ENCODE results near the gene TMEM203.

The TMEM203 gene

DNA sequence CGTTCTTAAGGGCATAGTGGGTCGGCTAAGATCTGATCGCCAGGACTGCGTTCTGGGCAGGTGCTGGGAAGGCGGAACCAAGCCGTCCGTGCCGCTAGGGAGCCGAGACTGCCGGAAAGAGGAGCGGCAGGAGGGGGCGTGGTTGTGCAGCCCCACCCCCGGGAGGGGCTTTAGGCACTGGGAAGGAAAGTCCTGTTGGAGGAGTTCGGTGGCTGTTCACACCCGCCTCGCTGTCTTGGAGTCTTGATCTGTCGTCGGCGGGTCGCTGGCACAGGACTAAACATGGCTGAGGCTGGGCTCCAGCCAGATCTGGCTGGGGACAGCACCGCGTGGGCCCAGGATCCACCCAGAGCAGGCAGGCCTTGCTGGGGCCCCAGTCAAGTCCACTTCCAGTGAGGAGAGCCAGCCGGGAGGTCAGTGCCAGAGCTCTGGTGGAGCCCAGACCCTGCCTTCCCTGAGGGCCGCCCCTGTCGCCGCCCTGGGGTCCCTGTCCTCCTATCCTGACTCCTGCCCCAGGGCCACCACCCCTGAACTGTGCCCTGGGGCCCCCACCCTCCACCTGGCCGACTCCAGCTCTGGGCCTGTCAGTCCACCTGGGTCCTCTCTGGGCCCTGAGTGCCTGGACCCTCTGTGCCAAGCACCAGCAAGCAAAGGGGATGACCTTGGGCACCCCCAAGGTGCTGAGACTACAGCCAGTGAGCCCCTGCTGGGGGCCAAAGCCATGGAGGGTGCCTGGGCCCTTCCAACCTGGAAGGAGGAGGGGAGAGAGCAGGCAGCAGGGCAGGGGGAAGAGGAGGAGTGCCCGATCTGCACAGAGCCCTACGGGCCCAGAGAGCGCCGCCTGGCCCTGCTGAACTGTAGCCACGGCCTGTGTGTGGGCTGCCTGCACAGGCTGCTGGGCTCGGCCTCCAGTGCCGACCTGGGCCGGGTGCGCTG is 12.1 kb upstream of the TMEM203 start:
- no peak for DNase-seq

DNA sequence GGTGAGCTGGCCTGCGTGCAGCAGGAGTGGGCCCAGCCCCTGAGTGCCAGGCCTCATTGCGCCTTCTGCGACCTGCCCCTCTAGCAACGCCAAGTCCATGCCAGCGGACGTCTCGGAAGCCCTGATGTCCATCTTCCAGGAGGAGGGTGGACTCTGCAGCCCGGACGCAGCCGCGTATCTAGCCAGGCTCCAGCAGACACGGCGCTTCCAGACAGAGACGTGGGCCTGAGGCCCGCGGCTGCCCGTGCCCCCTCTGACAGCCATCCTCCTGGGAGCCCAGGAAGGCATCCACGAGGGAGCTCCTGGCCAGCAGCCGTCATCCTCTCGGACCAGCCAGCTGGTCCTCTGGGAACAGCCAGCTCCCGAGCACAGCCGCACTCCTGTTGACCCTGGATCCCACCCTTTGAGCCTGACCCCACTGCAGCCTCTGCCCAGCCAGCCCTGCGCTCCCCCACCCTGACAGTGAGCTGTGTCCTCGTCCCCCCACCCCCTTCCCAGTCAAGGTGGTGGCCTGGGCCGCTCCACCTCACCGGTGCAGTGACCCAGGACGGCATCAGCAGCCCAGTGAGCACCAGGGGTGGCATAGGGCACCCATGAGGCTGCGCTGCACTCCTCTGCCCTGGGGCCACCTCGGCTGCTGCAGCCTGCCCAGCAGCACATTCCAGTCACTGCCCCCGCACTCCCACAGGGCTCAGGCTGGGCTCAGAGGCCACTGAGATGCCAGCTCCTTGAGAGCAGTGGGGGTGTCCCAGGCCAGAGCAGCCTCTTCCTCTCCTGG is 10.9 kb upstream of the TMEM203 start:
- DNase-seq: no peak

DNA sequence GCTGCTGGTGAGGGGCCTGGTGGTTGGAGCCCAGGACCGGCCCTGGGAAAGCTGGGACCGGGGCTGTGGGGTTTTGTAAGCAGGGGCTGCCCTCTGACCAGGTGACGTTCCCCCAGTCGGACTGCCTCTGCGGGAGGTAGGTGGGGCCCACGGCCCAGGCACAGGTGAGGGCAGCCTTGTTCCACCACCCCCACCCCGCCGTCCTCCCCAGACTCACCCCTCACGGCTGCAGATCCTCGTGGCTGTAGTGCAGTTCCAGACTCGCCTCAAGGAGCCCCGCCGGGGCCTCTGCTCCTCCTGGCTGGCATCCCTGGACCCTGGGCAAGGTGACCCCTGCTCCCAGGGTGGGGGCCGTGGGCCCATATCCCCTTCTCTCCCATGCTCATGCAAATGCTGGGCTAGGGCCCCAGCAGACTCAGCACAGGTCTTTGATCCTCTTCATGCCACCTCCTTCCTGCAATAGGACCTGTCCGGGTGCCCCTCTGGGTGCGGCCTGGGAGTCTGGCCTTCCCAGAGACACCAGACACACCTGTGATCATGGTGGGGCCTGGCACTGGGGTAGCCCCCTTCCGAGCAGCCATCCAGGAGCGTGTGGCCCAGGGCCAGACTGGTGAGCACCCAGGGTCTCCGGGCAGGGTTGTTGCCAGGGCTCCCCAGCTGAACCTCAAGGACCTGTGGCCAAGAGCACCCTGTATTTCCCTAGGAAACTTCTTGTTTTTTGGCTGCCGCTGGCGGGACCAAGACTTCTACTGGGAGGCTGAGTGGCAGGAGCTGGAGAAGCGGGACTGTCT is 9.9 kb upstream of the TMEM203 start:
- no peak for DNase-seq

DNA sequence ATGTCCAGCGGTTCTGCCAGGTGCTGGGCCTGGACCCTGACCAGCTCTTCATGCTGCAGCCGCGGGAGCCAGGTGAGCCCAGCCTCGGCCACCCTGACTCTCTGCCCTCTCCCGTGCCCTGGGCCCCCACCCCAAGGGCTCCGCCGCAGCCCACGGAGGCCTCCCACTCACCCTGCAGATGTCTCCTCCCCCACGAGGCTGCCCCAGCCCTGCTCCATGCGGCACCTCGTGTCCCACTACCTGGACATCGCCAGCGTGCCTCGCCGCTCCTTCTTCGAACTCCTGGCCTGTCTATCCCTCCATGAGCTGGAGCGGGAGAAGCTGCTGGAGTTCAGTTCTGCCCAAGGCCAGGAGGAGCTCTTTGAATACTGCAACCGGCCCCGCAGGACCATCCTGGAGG is 9.2 kb upstream of the TMEM203 start:
- DNase-seq: no peak

DNA sequence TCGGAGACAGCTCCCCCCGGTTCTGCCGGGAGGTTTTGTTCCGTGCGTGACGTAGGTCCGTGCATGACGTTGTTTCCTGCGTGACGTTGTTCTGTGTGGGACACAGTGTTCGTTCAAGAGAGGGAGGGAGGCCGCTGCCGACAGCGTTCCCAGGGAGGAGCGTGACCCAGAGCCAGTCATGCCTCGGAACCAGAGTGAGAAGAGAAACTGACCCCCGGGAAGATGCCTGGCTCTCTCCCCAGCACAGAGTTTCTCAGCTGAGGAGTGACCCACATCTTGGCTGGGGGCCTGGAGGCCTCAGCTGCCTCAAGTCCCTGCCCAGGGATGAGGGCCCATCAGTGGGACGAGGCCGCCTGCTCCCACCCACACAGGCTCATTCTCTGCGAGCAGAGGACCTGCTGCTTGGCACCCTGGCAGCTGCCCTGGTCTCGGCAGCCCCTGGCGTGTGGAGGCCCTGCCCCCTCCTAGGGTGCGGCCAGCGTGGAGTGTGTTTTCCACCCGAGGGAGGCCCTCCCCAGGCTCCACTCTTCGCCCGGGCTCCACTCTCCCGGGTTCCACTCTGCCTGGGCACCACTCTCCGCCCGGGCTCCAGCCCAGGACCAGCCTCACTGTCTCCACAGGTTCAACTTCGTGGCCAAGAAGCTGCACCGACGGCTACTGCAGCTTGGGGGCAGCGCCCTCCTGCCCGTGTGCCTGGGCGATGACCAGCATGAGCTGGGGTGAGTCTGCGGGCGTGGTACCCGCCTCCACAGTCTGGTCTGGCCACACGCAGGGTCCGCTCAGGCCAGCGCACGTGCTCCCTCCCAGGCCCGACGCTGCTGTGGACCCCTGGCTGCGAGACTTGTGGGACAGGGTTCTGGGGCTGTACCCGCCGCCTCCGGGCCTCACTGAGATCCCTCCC is 8.0 kb upstream of the TMEM203 start:
- DNase-seq: no peak

DNA sequence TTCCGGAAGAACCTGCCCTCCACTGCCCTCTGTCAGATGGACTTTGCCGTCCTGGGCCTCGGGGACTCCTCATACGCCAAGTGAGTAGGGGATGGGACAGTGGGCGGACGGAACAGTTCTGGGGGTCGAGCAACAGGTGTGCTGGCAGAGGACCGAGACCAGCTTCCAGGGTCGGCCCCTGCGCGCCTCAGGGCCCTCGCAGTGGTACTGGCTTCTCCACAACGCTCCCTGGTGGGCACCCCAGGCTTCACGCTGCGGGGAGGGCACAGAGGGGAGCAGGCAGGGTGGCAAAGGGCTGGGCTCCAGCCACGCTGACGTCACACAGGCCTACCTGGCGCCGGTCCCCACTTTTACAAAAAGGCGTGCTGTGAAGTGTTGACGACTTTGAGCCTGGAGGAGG is 7.1 kb upstream of the TMEM203 start:
- DNase-seq: no peak

DNA sequence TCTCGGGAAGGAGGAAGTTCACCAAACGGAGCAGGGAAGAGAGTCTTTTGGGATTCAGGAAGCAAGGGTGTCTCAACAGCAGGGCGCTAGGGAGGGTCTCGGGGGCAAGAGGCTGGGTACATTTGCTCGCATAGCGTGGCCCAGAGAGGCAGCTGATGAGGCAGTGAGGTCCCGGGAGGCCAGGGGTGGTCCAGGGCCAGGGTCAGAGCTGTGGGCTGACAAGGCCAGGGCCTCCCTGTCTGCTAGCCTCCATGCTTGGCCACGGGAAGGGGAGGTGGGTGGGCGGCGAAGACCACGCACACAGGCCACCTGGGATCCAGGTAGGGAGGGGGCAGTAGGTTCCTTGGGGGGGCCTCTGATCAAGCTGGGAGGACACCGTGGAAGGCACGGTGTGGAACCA is 6.1 kb upstream of the TMEM203 start:
- DNase-seq: no peak

DNA sequence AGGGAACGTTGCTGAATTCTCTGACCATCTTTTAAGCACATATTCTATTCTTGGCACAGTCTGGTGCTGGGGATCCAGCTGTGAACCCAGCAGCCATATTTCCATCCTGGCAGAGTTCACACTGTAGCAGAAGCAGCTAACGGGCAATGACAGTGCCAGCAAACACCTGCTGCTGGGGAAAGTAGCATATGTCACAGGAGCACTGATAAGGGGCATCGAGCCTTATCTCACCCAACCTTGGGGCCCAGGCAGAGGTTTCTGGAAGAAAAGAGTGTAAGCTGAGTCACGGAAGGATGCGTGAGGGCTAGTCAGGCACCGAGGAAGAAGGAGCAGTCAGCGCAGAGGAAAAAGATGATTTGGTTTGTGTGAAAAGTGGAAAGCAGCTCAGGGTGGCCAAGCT is 1.2 kb upstream of the TMEM203 start:
- no peak for DNase-seq

DNA sequence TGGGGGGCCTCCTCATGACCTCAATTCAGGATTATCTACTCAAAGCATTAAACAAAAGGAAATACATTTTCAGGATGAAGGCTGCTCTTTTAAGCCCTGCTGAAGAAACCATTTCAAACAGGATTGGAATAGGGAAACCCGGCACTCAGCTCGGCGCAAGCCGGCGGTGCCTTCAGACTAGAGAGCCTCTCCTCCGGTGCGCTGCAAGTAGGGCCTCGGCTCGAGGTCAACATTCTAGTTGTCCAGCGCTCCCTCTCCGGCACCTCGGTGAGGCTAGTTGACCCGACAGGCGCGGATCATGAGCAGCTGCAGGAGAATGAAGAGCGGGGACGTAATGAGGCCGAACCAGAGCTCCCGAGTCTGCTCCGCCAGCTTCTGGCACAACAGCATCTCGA is 720 bp downstream of the TMEM203 start:
- DNase-seq: no peak

DNA sequence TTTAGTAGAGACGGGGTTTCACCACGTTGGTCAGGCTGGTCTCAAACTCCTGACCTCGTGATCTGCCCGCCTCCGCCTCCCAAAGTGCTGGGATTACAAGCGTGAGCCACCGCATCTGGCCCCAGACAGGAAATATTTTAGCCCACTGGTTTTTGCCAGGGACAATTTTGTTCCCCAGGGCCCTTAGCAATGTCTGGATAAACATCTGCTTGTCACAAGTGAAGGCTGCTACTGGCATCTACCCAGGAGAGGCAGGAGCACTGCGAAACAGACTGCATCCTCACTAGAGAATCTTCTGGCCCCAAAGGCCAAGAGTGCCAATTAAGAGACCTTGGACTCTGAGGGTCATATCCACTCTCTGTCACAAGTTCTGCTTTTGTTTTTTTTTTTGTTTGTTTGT is 2.5 kb downstream of the TMEM203 start:
- DNase-seq: no peak

DNA sequence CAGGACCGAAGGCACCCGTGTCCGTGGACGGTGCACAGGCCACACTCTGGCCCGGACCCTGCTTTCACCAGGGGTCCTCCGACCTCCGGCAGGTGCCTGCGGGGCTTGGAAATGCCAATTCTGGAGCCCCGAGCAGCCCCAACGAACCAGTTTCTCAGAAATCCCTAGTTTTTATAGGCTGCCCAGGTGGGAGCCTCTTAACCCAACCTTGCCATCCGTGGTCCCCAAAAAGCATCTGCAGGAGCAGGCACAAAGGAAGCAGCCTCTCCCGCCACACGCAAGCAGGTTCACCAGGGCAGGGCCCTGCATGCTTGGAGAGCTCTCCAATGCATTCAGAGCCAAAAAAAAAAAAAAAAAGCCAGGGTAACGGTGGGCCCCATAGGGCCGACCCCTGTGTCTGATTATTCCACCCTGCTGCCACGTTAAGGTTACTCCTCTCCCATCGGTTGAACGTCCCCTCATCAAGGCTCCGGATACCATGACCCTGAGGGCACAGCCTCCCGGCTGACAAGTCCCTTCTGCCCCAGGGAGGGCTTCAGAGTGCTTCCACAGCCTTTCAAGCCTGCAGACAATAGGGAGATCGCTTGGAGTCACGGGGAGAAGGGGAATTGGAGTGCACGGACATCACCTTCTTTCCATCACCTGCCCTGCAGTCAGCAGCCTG is 4.1 kb downstream of the TMEM203 start:
- DNase-seq: no peak

DNA sequence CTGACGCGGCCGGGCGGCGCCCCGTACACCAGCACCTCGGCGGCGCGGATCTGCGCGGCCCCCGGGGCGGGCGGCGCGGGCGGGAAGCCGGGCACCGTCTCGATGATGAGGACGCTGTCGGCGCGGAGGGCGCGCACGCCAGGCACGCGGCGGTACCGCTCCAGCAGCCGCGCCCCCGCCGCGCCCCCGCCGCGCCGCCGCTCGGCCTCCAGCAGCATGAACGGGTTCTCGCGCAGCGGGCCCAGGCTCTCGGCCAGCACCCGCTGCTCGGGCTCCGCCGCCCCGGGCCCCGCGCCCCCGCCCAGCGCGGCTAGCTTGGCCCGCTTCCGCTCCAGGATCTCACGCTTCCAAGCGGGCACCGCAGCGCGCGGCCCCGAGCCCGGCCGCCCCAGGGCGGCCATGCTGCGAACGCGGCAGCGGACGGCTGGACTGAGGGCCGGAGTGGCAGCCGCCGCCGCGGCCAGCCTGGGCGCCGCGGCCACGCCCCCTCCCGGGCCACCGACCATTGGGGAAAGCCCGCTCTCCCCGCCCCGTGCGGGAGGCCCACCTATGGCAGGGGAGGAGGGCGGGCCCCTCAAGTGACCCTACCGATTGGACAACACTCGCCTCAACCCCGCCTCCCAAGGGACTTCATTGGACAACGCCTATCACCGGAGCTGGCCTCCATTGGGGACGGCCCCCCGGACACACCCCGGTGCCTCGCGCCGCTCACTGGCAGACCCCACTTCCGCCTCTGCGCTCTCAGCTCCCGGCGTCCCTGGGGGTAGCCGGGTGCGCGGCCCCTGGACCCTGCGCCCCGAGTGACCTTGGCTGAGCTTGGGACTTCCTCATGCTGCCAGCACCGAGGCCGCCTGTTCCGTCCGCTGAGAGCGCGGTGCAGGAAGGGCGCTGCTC is 4.9 kb downstream of the TMEM203 start, which contains the start of gene TPRN:
TPRN (minus strand) TSS at position 431 of the 894 bp plus-strand sequence; CDS start at position 401, 30 bp downstream.
- DNase-seq: peak; percentile 93

DNA sequence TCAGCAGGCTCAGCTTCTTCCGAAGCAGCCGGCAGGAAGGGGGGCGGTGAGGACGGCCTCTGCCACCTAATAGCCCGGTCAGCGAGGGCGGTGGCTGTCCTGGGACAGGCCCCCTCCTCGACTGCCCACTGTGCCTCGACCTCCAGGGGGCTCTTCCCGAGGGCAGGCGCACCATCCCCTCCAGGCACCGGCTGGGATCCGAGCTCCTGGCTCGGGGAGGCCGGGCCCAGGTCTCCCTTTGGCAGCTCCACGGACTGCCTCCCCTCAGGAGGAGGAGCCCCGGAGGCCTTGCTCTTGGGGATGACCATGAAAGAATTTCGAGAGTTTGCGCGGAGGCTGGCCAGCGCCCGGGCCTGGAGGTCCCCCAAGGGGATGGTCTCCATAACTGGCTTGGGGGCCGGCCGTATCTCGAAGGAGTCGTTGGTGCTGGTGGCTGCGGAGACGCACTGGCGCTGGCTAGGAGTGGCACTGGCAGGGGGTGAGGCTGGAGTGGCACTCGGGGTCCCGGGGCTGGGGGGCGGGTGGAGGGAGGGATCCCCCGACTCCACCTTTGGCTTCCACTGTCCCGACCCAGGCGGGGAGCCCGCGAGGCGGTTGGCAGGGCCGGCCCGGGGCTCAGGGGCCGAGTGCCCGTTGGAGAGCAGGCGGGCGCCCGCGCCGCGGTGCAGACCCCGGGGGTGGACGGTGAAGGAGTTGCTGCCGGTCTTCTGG is 5.9 kb downstream of the TMEM203 start:
- DNase-seq: no peak

DNA sequence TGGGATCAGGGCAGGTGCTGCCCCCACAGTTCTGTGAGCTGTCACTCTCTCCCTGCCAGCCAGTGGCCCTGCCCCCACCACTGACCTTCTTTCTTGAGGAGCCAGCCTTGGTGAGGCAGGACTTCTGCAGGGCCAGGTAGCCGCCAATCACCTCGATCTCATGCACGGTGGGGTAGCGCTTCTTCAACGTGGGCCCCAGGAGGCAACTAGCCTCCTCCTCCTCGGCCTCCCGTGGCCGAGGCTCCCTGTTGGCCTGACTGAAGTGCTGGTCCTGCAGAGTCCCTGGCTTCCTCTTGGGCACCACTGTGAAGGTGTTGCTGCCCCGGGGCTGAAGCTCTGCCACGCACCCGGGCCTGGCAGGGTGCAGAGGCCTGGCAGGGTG is 6.6 kb downstream of the TMEM203 start:
- no peak for DNase-seq

DNA sequence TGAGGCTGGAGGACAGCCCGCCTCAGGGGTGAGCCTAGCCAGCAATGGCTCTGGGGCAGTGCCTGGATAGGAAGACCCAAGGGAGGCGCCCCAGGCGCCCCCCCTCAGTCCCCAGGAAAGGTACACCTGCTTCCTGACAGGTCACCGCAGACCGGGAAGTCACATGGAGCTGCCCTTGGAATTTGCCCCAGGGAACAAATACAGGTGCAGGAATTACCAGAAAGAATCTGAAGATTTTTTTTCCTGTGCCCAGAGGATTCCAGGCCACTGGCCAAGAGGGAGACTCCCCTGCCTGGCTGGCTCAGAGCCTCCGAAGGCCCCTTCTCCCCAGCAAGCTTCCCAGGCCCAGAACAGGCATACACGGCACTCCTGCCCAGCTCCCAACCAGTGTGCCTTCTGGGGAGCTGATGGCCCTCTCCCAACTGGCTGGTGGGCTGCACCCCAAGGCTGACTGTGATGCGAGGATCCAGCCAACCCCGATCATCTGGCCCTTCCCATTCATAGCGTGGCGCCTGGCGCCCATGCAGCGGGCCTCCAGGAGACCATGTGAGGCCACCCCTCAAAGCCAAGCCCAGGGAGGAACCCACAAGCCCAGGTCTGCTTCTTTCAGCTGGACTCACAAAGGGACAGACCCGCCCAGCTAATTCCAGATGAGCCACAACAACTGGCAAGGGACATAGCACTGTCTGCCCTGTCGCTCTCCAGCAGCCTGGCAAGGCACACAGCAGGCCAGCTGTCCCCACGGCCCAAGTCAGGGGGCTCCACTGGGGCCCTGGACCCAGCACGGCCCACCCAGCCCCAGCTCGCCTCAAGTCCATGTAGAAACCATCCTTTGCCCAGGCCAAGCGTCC is 7.2 kb downstream of the TMEM203 start:
- no peak for DNase-seq

DNA sequence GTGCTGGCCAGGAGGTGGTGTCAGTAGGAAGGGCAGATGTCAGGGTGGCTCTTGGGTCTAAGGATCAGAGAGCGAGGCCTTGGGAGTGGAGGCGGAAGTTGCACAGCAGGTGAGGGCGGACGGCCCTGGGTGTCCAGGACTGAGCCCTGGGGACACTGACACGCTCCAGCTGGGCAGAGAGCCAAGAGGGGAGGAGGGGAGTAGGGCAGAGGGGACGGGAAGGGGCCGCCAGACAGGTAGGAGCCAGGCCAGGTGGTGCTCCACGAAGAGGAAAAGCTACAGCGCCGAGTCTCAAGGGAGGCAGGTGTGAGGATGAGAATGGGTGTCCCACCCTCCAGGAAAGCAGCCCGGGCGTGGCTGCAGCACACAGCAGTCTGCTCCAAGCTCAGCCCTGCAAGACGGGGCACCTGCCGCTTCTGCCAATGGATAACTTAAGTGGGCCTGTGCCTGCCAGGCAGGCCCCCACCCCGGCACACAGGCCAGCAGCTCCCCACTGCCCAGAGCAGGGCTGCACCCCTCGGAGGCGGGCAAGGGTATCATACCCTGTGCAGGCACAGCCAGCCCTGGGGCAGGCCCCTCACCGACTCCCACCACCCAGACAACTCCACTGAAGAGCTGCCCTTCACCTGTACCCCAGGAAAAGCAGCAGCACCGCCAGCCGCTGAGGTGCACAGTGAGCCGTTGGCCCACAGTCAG is 9.8 kb downstream of the TMEM203 start:
- DNase-seq: peak; percentile 84

DNA sequence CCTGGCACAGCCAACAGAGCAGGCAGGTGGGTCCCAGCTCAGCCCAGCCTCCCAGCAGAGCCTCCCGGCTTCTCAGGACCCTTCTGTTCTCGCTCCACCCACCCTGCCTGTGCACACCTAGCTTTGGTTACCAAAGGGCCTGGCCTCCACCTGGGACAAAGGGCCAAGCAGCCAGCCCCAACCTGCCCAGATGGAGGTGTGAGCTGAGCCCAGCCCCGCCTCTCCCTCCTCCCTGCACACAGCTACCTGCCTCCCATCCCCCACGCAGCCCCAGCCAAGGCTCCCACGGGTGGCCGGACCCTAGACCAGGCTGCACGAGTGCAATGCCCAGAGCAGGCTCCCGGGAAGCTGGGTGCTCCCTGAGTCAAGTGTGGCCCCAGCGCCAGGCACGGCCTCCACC is 10.5 kb downstream of the TMEM203 start:
- DNase-seq: no peak

DNA sequence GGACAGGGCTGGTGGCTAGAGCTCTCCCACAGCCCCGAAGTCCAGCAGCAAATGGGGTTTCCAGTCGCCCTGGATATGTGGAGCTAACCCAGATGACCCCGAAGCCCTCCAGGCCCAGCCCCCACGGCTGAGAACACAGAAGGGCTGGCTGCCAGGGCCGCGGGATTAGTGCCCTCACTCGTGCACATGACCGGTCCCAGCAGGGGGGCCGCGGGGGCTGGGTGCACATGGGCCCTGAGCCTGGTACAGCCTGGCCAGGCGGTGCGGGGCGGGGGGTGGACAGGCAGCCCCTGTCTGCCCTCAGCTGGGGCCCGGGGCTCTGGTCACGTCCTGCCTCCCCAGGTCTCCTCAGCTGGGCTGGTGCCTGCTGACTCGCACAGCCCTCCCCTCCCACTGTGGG is 11.1 kb downstream of the TMEM203 start:
- DNase-seq: no peak

Data from NCI-H526 treated with DMSO at 0.1 percent for 48 hours (cell line).